Spleen (tissue), 11 donors: Measurements from ENCODE around the gene KDM4B. TPM values are rescaled to one million over a fixed set of nuclear protein-coding genes. Genes with fewer than 3 reads are reported as not detected.

ENCODE experiments used
- DNase-seq: peaks from one replicate; pipeline ENCODE4 v3.0.0-alpha.2; 2020
- H3K27ac ChIP-seq, 8 donors: fragments of 200-600 bp; sonication (generic) in 7 of 8; 1 replicate in 4 of 8; 2 replicates in 4 of 8; pipeline versions ENCODE4 v1.5.0 to v1.8.0; 2016 to 2021; ENCODE audit warnings: inconsistent platforms in 4 of 8, mild to moderate bottlenecking in 4 of 8, moderate library complexity in 1 of 8
- H3K27me3 ChIP-seq, 7 donors: fragments of 200-600 bp; sonication (generic) in 6 of 7; replicated peaks in 1 of 7; 1 replicate in 4 of 7; 2 replicates in 3 of 7; pipeline versions ENCODE4 v1.5.0 to v1.8.0; 2016 to 2021; ENCODE audit warnings: inconsistent platforms in 3 of 7, mild to moderate bottlenecking in 1 of 7
- H3K36me3 ChIP-seq, 6 donors: fragments of 200-600 bp; sonication (generic) in 5 of 6; 1 replicate in 4 of 6; 2 replicates in 2 of 6; pipeline versions ENCODE4 v1.5.0 to v1.8.0; 2016 to 2021; ENCODE audit warnings: inconsistent platforms in 2 of 6
- H3K4me1 ChIP-seq, 6 donors: fragments of 200-600 bp; sonication (generic) in 5 of 6; 1 replicate in 3 of 6; 2 replicates in 3 of 6; pipeline versions ENCODE4 v1.5.0 to v1.8.0; 2016 to 2021; ENCODE audit warnings: inconsistent platforms in 3 of 6
- H3K4me3 ChIP-seq, 8 donors: fragments of 200-600 bp; sonication (generic) in 7 of 8; 1 replicate in 4 of 8; 2 replicates in 4 of 8; pipeline versions ENCODE4 v1.5.0 to v1.8.0; 2016 to 2021; ENCODE audit warnings: inconsistent platforms in 4 of 8, mild to moderate bottlenecking in 4 of 8, moderate library complexity in 2 of 8
- H3K9me3 ChIP-seq, 8 donors: fragments of 200-600 bp; sonication (generic) in 7 of 8; 1 replicate in 4 of 8; 2 replicates in 4 of 8; pipeline versions ENCODE4 v1.5.0 to v1.8.0; 2016 to 2021; ENCODE audit warnings: inconsistent platforms in 4 of 8
- POLR2A ChIP-seq, 3 donors: fragments of 450-650 bp; IDR thresholded peaks; one replicate each; pipeline ENCODE4 v1.5.1; 2017; ENCODE audit warnings: antibody characterized with exemption in 3 of 3, mild to moderate bottlenecking in 1 of 3
- POLR2AphosphoS5 ChIP-seq, 3 donors: sonication (generic); formaldehyde crosslinking; IDR thresholded peaks; one replicate each; pipeline ENCODE4 v1.5.1; 2017; ENCODE audit warnings: antibody characterized with exemption in 3 of 3
- WGBS, 5 donors: extraction: QIAGEN DNeasy Blood & Tissue Kit in 3 of 5; methylation state at CpG; one replicate each; pipeline versions ENCODE4 v1.1.5 to v1.1.7; 2013 to 2018; 5-methylcytosine and 5-hydroxymethylcytosine counted together
- intact Hi-C: fragments of 100-400 bp; cut with DNase I; formaldehyde crosslinking; loops from one replicate; pipeline ENCODE4 v1.15.0; 2023; ENCODE audit warnings: low total_unique reads
- polyA plus RNA-seq, 3 donors: library from polyadenylated mRNA; stranded (reverse); fragments of 200-250 nt; gene quantifications; one replicate each; pipeline ENCODE4 v1.2.1, GENCODE V29; 2013
- total RNA-seq, 7 donors: library from RNA; depleted of rRNA in 3 of 7; stranded (reverse); fragments of >200 nt in 3 of 7; fragmentation: NEBNext Ultra II Directional in 4 of 7; extraction: Animal tissue kit (Norgen Biotek cat#: 25700) in 4 of 7; gene quantifications; one replicate each; pipeline versions ENCODE4 v1.1.0 to v1.2.1, GENCODE V29; 2016 to 2021
- TF ChIP-seq, protein P1 (sequence below), 11 experiments: fragments of 200-600 bp in 7 of 11; fragments of 450-650 bp in 4 of 11; sonication (generic) in 4 of 11; IDR thresholded peaks in 8 of 11; conservative IDR thresholded peaks in 3 of 11; 1 replicate in 7 of 11; 2 replicates in 4 of 11; pipeline versions ENCODE4 v1.4.0 to v1.8.0; 2016 to 2021; ENCODE audit warnings: antibody characterized with exemption in 11 of 11, inconsistent platforms in 4 of 11, mild to moderate bottlenecking in 1 of 11
- donor health status: healthy with polysubstance abuse.
- donor health status: DM: no; HTN: no; CAD: no; lungs with moderate emphysema.
- donor health status: DM: no; HTN: no; CAD: no.
- donor health status: Bipolar disorder and iron deficiency.
- donor health status: healthy.
- donor health status: DM: no; HTN: no; CAD: no.
- donor health status: DM: yes; HTN: yes; CAD: no.

KDM4B gene
- total and polyA plus RNA-seq, 10 donors = 18.3 to 80.5 (median 52.4) TPM

DNA sequence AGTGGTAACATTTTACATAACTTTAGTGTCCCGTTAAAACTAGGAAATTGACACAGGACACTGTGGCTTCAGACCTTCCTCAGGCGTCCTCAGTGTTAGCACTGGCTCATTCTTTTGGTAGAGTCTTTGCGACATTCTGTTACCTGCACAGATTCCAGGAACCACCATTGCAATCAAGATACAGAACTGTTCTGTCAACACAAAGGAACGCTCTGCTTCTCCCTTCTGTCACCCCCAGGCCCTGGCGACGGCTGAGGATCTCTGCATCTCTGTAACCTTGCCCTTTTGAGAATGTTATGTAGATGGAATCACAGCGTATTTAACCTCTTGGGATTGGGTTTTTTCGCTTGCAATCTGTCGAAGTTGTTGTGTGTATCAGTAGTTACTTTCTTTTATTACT, 22.6 kb downstream of the KDM4B start:
- no peak overlapping the region for H3K4me3 ChIP-seq
- intact Hi-C loops = no loop called here
- peaks cover 0 to 54% (median 13%) of the 10 kb centered on the region in 6 donors for H3K4me1 ChIP-seq
- peaks cover 0 to 38% (median 3%) of the 10 kb centered on the region in 6 donors for H3K36me3 ChIP-seq
- 76 to 89% (median 85%) methylated on average over 9 of the region's 9 CpGs for WGBS, 5 donors
- TF ChIP-seq, protein P1, sequence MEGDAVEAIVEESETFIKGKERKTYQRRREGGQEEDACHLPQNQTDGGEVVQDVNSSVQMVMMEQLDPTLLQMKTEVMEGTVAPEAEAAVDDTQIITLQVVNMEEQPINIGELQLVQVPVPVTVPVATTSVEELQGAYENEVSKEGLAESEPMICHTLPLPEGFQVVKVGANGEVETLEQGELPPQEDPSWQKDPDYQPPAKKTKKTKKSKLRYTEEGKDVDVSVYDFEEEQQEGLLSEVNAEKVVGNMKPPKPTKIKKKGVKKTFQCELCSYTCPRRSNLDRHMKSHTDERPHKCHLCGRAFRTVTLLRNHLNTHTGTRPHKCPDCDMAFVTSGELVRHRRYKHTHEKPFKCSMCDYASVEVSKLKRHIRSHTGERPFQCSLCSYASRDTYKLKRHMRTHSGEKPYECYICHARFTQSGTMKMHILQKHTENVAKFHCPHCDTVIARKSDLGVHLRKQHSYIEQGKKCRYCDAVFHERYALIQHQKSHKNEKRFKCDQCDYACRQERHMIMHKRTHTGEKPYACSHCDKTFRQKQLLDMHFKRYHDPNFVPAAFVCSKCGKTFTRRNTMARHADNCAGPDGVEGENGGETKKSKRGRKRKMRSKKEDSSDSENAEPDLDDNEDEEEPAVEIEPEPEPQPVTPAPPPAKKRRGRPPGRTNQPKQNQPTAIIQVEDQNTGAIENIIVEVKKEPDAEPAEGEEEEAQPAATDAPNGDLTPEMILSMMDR (IDR thresholded peaks at IDR 0.05 in 8 of 11, conservative IDR thresholded peaks at IDR 0.05 in 3 of 11) = no peak
- TF ChIP-seq POLR2A (IDR thresholded peaks at IDR 0.05) (no peak), POLR2AphosphoS5 (IDR thresholded peaks at IDR 0.05) (no peak)
- no peaks in the 10 kb centered on the region for H3K27me3 ChIP-seq
- DNase-seq = no peak
- H3K27ac ChIP-seq = no peak overlapping the region
- H3K9me3 ChIP-seq = peaks cover 0 to 21% (median 13%) of the 10 kb centered on the region in 8 donors

DNA sequence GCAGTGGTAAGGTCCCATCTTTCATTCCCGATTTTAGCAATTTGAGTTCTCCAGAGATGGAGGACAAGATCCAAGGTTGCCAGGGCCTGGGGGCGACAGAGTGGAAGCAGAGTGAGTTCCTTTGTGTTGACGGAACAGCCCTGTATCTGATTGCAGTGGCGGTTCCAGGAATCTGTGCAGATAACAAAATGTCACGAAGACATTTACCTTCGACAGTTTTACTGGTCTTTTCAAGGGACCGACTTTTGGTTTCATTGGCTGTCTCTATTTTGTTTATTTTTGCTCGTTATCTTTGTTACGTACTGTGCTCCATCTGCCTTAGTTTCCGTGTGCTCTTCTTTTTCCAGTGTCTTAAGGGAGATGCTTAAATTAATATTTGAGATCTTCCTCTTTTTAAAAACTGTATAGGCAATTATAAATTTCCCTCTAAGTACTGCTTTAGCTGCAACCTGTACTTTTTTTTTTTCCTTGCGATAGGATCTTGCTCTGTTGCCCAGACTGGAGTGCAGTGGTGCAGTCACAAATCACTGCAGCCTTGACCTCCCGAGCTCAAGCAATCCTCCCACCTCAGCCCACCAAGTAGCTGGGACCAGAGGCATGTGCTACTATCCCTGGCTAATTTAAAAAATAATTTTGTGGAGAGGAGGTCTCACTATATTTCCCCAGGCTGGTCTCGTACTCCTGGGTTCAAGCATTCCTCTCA, 23.2 kb downstream of the KDM4B start:
- no peak overlapping the region for H3K4me3 ChIP-seq
- intact Hi-C loops = no loop called here
- WGBS, 5 donors = 85 to 96% (median 93%) methylated on average over 13 of the region's 13 CpGs
- H3K4me1 ChIP-seq = peaks cover 0 to 48% (median 13%) of the 10 kb centered on the region in 6 donors
- TF ChIP-seq POLR2AphosphoS5 (IDR thresholded peaks at IDR 0.05) = no peak
- peaks cover 0 to 40% (median 6%) of the 10 kb centered on the region in 6 donors for H3K36me3 ChIP-seq
- H3K9me3 ChIP-seq = peaks cover 0 to 21% (median 13%) of the 10 kb centered on the region in 8 donors
- no peak overlapping the region for H3K27ac ChIP-seq
- H3K27me3 ChIP-seq = no peaks in the 10 kb centered on the region
- DNase-seq = no peak

- H3K4me1 ChIP-seq = peaks cover 0 to 33% (median 6%) of the 10 kb centered on the region in 6 donors
- WGBS, 5 donors = 82 to 91% (median 86%) methylated on average over 3 of the region's 3 CpGs
- H3K9me3 ChIP-seq = peaks cover 0 to 21% (median 13%) of the 10 kb centered on the region in 8 donors
- TF ChIP-seq POLR2AphosphoS5 (IDR thresholded peaks at IDR 0.05) = no peak
- H3K27me3 ChIP-seq = no peaks in the 10 kb centered on the region
- peaks cover 0 to 55% (median 6%) of the 10 kb centered on the region in 6 donors for H3K36me3 ChIP-seq
- no peak overlapping the region for H3K27ac ChIP-seq
- DNase-seq = no peak
- no peak overlapping the region for H3K4me3 ChIP-seq
- intact Hi-C loops = no loop called here
Observed at GRCh38 chr19:4993683-4994082, 24.8 kb downstream of the KDM4B start.

DNA sequence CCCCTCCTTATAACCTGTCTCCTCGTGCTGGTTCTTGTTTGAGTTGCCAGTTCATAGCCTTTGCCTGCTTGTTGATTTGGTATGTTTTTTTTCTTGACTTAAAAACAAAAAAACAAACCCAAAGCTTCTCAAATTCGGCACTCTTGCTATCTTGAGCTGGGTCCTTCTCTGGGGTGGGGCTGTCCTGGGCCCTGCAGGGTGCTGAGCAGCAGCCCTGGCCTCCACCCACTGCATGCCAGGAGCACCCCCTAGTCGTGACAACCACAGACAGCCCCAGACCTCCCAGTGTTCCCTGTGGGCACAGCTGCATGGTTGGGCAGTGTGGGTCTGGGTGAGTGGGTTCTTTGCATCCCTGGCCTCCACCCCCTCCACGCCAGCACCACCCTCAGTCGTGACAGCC, 27.8 kb downstream of the KDM4B start:
- WGBS, 5 donors = 77 to 96% (median 90%) methylated on average over 5 of the region's 5 CpGs
- peaks cover 0 to 8% (median 3%) of the 10 kb centered on the region in 6 donors for H3K4me1 ChIP-seq
- peaks cover 0 to 59% (median 6%) of the 10 kb centered on the region in 6 donors for H3K36me3 ChIP-seq
- no peak for DNase-seq
- no peak overlapping the region for H3K4me3 ChIP-seq
- no peak overlapping the region for H3K27ac ChIP-seq
- intact Hi-C loops = no loop called here
- no peak for TF ChIP-seq POLR2AphosphoS5 (IDR thresholded peaks at IDR 0.05)
- TF ChIP-seq, protein P1 (IDR thresholded peaks at IDR 0.05 in 8 of 11, conservative IDR thresholded peaks at IDR 0.05 in 3 of 11) = no peak
- TF ChIP-seq POLR2A (IDR thresholded peaks at IDR 0.05) = no peak
- no peaks in the 10 kb centered on the region for H3K27me3 ChIP-seq
- H3K9me3 ChIP-seq = peaks cover 0 to 18% (median 13%) of the 10 kb centered on the region in 8 donors

GRCh38 chr19:4997297-4997696, 28.4 kb downstream of the KDM4B start:
- Histone ChIP-seq H3K4me3 (no peak overlapping the region), H3K9me3 (peaks cover 0 to 12% (median 10%) of the 10 kb centered on the region in 8 donors), H3K36me3 (peaks cover 0 to 53% (median 6%) of the 10 kb centered on the region in 6 donors), H3K4me1 (peaks cover 0 to 10% (median 4%) of the 10 kb centered on the region in 6 donors), H3K27ac (no peak overlapping the region), H3K27me3 (no peaks in the 10 kb centered on the region)
- intact Hi-C loops = no loop called here
- 93 to 96% (median 94%) methylated on average over 5 to 12 of the region's 12 CpGs for WGBS, 5 donors
- TF ChIP-seq, protein P1 (IDR thresholded peaks at IDR 0.05 in 8 of 11, conservative IDR thresholded peaks at IDR 0.05 in 3 of 11) = no peak
- TF ChIP-seq POLR2A (IDR thresholded peaks at IDR 0.05) (no peak), POLR2AphosphoS5 (IDR thresholded peaks at IDR 0.05) (no peak)
- DNase-seq = no peak
